ENCODE results near the gene YWHAE.
"Not testable (repeated sequence)": the region's sequence is repeated elsewhere in the genome, so short reads cannot be mapped to it uniquely, and the experiment has no call there.

YWHAE gene

DNA sequence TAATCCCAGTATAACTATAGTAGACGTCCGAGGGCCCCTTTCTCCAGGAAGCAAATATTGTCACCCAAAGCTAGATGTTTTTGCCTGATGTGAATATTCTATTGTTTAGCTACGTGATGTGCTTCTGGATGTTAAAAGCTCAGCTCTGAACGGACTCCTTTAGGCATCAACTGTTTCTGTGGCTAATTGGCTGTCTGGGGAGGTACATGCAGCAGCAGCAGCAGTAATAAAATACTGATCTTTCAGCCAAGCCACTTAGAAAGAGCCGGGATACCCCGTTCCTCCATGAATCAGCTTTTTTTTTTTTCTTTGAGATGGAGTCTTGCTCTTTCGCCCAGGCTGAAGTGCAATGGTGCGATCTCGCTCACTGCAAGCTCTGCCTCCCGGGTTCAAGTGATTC is 77.5 kb downstream of the YWHAE start:
- no peak for DNase-seq (ENCODE audit: low spot score)
- TF ChIP-seq, protein P1, sequence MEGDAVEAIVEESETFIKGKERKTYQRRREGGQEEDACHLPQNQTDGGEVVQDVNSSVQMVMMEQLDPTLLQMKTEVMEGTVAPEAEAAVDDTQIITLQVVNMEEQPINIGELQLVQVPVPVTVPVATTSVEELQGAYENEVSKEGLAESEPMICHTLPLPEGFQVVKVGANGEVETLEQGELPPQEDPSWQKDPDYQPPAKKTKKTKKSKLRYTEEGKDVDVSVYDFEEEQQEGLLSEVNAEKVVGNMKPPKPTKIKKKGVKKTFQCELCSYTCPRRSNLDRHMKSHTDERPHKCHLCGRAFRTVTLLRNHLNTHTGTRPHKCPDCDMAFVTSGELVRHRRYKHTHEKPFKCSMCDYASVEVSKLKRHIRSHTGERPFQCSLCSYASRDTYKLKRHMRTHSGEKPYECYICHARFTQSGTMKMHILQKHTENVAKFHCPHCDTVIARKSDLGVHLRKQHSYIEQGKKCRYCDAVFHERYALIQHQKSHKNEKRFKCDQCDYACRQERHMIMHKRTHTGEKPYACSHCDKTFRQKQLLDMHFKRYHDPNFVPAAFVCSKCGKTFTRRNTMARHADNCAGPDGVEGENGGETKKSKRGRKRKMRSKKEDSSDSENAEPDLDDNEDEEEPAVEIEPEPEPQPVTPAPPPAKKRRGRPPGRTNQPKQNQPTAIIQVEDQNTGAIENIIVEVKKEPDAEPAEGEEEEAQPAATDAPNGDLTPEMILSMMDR (conservative IDR thresholded peaks at IDR 0.05; ENCODE audit: low read depth) = no peak
- H3K27ac ChIP-seq = no peak overlapping the region
- POLR2A ChIA-PET (ENCODE audit: low non-redundant PET) = no interaction called here
- CTCF ChIA-PET = interaction anchor here (1.1 kb wide), 1 partner anchor 10 kb away, joined by 4 read pairs; no protein-coding TSS in a partner anchor

DNA sequence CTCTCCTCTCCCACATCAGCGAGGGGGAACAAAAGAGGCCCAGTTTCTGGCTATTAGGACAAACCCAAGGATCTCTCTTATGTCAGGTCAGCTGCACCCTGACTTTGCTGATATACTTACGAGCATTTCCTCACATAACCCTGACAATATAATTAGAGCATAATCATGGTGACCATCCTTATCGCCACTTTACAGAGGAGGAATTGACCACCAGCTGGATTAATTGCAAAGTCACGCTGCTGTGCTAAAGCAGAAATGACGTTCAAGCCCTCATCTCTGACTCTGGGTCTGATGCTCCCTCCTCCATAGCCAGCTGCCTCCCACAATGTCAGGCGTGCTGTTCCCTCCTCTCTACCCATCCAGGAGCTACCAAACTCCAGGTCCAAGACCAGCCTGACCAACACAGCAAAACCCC is 78.0 kb downstream of the YWHAE start:
- POLR2A ChIA-PET (ENCODE audit: low non-redundant PET) = interaction anchor here (0.8 kb wide), 1 partner anchor 25 kb away, joined by 4 read pairs; no protein-coding TSS in a partner anchor

DNA sequence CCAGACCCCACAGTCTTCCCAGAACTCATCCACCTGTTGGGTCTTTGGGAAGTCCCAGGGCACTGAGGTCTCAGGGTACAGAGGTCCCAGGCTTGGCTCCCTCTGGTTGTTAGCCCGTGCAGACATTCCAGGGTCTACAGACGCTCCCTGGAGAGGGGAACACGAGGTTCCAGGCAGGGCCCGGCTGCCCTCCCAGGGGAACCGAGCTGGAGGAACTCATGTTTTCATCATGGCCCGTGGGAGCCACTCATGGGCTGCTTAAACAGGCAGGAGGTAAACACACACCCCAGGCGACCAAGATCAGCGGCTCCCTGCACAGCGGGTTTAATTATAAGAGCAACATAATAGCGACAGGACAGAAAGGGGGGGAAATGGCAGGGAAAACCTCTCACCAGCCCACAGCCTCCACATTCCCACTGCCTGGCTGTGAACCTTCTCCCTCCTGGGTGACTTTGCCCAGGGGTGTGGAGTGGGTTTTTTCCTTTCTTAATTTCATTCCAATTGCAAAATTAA is 84.1 kb downstream of the YWHAE start:
- TF ChIP-seq, protein P1 (conservative IDR thresholded peaks at IDR 0.05; ENCODE audit: low read depth) = no peak
- ChIA-PET POLR2A (ENCODE audit: low non-redundant PET) (no interaction called here), CTCF (no interaction called here)
- no peak for DNase-seq (ENCODE audit: low spot score)
- no peak overlapping the region for H3K27ac ChIP-seq

More for the DNA sequence above, 78.0 kb downstream of the YWHAE start:
- no peak for DNase-seq (ENCODE audit: low spot score)
- TF ChIP-seq, protein P1 (conservative IDR thresholded peaks at IDR 0.05; ENCODE audit: low read depth) = no peak
- CTCF ChIA-PET = interaction anchor here (0.6 to 1.1 kb wide), 2 partner anchors 11 to 25 kb away, joined by 3 to 4 read pairs; no protein-coding TSS in a partner anchor
- no peak overlapping the region for H3K27ac ChIP-seq

DNA sequence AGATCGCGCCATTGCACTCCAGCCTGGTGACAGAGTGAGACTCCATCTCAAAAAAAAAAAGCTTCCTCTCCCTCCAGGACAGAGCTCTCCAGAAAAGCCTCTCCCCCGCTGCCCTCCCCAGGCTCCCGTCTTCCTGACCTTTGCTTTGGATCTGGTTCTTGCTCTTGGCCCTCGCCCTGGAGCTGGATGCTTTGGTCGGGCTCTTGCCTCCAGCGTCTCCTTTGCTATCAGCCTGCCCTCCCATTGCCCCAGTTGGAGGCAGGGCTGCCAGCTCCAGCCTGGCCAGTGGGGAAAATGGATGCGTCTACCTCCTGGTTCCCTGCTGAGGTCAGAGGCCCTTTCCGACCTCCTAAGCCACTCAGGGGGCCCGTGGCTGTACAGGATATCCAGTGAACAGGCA is 84.6 kb downstream of the YWHAE start:
- TF ChIP-seq, protein P1 (conservative IDR thresholded peaks at IDR 0.05; ENCODE audit: low read depth) = no peak
- POLR2A ChIA-PET (ENCODE audit: low non-redundant PET) = no interaction called here
- no peak for DNase-seq (ENCODE audit: low spot score)
- H3K27ac ChIP-seq = no peak overlapping the region
- CTCF ChIA-PET = no interaction called here

DNA sequence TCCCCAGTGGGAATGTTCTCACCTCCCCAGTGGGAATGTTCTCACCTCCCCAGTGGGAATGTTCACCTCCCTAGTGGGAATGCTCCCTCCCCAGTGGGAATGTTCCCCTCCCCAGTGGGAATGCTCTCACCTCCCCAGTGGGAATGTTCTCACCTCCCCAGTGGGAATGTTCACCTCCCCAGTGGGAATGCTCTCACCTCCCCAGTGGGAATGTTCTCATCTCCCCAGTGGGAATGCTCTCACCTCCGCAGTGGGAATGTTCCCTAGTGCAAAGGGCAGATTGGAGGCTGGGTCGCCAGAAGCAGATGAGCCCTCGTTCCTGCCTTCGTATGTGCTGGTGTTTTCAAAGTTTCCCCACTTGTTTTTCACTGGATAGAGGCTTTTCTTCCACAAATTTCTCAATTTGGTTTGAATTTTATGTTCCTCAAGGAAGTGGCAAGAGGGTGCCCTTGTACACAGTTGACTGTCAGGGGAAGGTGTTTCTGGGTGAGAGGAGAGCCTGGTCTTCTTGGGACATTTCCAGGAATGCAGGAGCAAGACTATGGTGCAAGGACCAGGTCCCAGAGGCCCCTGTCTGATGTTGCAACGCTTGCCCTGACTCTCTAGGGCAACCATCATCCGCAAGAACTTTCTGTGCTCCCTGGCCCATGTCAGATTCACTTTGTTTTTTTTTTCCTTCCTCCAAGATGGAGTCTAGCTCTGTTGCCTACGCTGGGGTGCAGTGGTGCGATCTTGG is 86.6 kb downstream of the YWHAE start:
- ChIA-PET POLR2A (ENCODE audit: low non-redundant PET) (no interaction called here), CTCF (interaction anchor here (0.6 kb wide), 1 partner anchor 12 kb away, joined by 4 read pairs; no protein-coding TSS in a partner anchor)

DNA sequence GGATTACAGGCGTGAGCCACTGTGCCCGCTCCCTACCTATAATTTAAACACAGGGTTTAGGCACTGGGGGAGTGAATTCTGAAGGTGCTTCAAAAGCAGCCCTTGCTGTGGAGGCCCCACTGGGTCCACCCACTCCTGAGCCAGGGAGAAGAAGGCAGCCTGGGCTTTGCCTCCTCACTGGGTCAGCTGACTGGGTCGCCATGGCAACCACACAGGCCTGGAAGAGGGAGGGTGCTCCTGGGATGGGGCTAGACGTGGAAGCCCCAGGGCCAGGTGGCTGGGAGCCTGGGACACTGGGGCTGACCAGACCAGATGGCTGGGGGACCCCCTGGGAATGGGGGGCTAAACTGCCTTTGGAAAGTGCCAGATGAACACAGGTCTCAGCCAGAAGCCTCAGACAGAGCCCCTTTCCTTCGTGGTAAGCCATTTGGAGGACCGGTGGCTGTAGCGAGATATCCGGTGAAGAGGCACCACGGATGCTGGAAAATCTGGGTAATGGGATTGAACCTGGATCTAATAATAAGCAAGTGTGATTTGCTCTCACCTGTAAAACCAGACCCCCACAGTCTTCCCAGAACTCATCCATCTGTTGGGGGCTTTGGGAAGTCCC is 87.7 kb downstream of the YWHAE start:
- DNase-seq (ENCODE audit: low spot score) = no peak
- ChIA-PET CTCF (no interaction called here), POLR2A (ENCODE audit: low non-redundant PET) (no interaction called here)
- no peak overlapping the region for H3K27ac ChIP-seq
- TF ChIP-seq, protein P1 (conservative IDR thresholded peaks at IDR 0.05; ENCODE audit: low read depth) = no peak

More for the DNA sequence above, 86.6 kb downstream of the YWHAE start:
- no peak for DNase-seq (ENCODE audit: low spot score)
- H3K27ac ChIP-seq = no peak overlapping the region
- TF ChIP-seq, protein P1 (conservative IDR thresholded peaks at IDR 0.05; ENCODE audit: low read depth) = no peak

DNA sequence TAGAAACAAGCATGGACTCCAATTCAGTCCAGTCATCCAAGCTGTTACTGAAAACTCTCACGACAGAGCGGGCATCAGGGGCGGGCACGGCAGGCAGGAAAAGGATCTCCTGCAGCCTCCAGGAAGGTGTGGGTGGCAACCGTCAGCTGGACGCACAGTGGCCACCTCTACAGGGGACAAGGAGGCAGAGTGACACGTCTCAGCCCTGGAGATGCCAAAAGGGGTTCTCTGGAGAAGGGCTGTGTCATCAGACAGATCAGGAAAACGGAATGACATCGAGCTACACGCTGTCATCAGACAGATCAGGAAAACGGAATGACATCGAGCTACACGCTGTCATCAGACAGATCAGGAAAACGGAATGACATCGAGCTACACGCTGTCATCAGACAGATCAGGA is 92.2 kb downstream of the YWHAE start:
- DNase-seq (ENCODE audit: low spot score); H3K27ac ChIP-seq; POLR2A ChIA-PET (ENCODE audit: low non-redundant PET); CTCF ChIA-PET: not testable (repeated sequence)

Data from RWPE1 (cell line).